Karpas-422 (cell line): ENCODE data around the gene HK2. TPM values are rescaled to one million over a fixed set of nuclear protein-coding genes. Genes with fewer than 3 reads are reported as not detected.

Experiments used
- DNase-seq: peaks from one replicate; pipeline ENCODE4 v3.0.0-alpha.2; 2015
- H2AFZ ChIP-seq: fragments of 200-600 bp; sonication (generic); 2 replicates; pipeline ENCODE4 v1.6.1; 2014; ENCODE audit warnings: antibody characterized with exemption, low read length, mixed read lengths
- H3K27ac ChIP-seq: fragments of 200-600 bp; sonication (generic); 2 replicates; pipeline ENCODE4 v1.5.1; 2014; ENCODE audit warnings: mild to moderate bottlenecking, low read length, moderate library complexity
- H3K27me3 ChIP-seq: fragments of 200-600 bp; sonication (generic); 2 replicates; pipeline ENCODE4 v1.6.1; 2014; ENCODE audit warnings: low read length, mixed read lengths
- H3K36me3 ChIP-seq: fragments of 200-600 bp; sonication (generic); 2 replicates; pipeline ENCODE4 v1.6.1; 2014; ENCODE audit warnings: low read length, mixed read lengths; ENCODE audit not compliant: insufficient read depth
- H3K4me1 ChIP-seq: fragments of 200-600 bp; sonication (generic); 2 replicates; pipeline ENCODE4 v1.6.1; 2014; ENCODE audit warnings: mild to moderate bottlenecking, low read length, mixed read lengths
- H3K4me2 ChIP-seq: fragments of 200-600 bp; sonication (generic); 2 replicates; pipeline ENCODE4 v1.6.1; 2014; ENCODE audit warnings: low read length, low read depth, mild to moderate bottlenecking; ENCODE audit not compliant: poor library complexity, severe bottlenecking
- H3K4me3 ChIP-seq: fragments of 200-600 bp; sonication (generic); 2 replicates; pipeline ENCODE4 v1.5.1; 2014; ENCODE audit warnings: mild to moderate bottlenecking, antibody characterized with exemption, low read length, mixed read lengths
- H3K79me2 ChIP-seq: fragments of 200-600 bp; sonication (generic); 2 replicates; pipeline ENCODE4 v1.6.1; 2014; ENCODE audit warnings: mild to moderate bottlenecking, low read length, mixed read lengths
- H3K9ac ChIP-seq: fragments of 200-600 bp; sonication (generic); 2 replicates; pipeline ENCODE4 v1.6.0; 2014; ENCODE audit warnings: low read length
- H3K9me2 ChIP-seq: fragments of 200-600 bp; sonication (generic), shearing (Covaris generic); replicated peaks from 2 replicates; pipeline ENCODE4 v1.6.0; 2014; ENCODE audit warnings: mild to moderate bottlenecking, low read length, moderate library complexity; ENCODE audit not compliant: insufficient read depth
- H3K9me3 ChIP-seq: fragments of 300-700, 200-600 bp; sonication (generic); 2 replicates; pipeline ENCODE4 v1.6.1; 2014; ENCODE audit warnings: low read length, mixed read lengths
- H4K20me1 ChIP-seq: fragments of 200-600 bp; sonication (generic); 2 replicates; pipeline ENCODE4 v1.6.1; 2014; ENCODE audit warnings: mild to moderate bottlenecking, antibody characterized with exemption, low read length, low read depth; ENCODE audit not compliant: insufficient read depth
- total RNA-seq: library from RNA; depleted of rRNA; stranded (reverse); fragments of >200 nt; shearing (Covaris generic); gene quantifications from 2 replicates; pipeline ENCODE4 v1.2.3, GENCODE V29; 2014; ENCODE audit warnings: low replicate concordance

The HK2 gene
- total RNA-seq, 1 experiment from 2014 or later: 80.7 TPM

GRCh38 chr2:74815941-74816340, 18.0 kb upstream of the HK2 start:
- Histone ChIP-seq H3K4me1 (peaks cover 5% of the 10 kb centered on the region), H4K20me1 (no peaks in the 10 kb centered on the region), H3K27ac (no peak overlapping the region), H3K9me3 (no peaks in the 10 kb centered on the region), H3K9me2 (no peaks in the 10 kb centered on the region), H3K4me2 (no peak overlapping the region), H3K9ac (no peak overlapping the region), H3K36me3 (no peaks in the 10 kb centered on the region), H3K27me3 (no peaks in the 10 kb centered on the region; the same call in 1 of the 2 replicates), H3K4me3 (no peak overlapping the region), H3K79me2 (no peaks in the 10 kb centered on the region), H2AFZ (no peak overlapping the region)
- DNase-seq: no peak

GRCh38 chr2:74816540-74817303, 17.2 kb upstream of the HK2 start:
- no peaks in the 10 kb centered on the region for H4K20me1 ChIP-seq
- H3K4me1 ChIP-seq: peaks cover 5% of the 10 kb centered on the region
- H3K9me3 ChIP-seq: no peaks in the 10 kb centered on the region
- H3K4me3 ChIP-seq: no peak overlapping the region
- no peak overlapping the region for H2AFZ ChIP-seq
- H3K36me3 ChIP-seq: no peaks in the 10 kb centered on the region
- no peak overlapping the region for H3K9ac ChIP-seq
- DNase-seq: no peak
- H3K27me3 ChIP-seq: no peaks in the 10 kb centered on the region; the same call in 1 of the 2 replicates
- H3K4me2 ChIP-seq: no peak overlapping the region
- H3K9me2 ChIP-seq: no peaks in the 10 kb centered on the region
- no peak overlapping the region for H3K27ac ChIP-seq
- H3K79me2 ChIP-seq: no peaks in the 10 kb centered on the region

DNA sequence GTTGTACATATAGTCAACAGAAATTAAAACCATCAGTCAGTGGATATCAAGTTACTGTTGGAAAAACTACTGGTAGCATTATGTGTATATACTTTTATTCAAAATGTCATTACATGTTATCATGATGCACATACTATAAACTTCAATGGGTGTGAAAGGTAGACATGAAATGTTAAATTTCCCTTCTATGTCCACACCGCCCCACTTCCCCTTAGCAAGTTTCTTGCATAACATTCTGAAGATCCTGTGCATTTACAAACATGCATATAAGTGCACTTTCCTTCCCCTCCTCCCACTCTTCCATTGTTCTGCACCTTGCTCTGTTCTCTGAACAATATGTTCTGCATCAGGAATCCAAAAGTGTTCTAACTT, 16.6 kb upstream of the HK2 start:
- Histone ChIP-seq H3K27me3 (no peaks in the 10 kb centered on the region; the same call in 1 of the 2 replicates), H3K79me2 (no peaks in the 10 kb centered on the region), H3K4me3 (no peak overlapping the region), H3K4me2 (no peak overlapping the region), H3K9ac (no peak overlapping the region), H3K27ac (no peak overlapping the region), H2AFZ (no peak overlapping the region), H3K9me3 (no peaks in the 10 kb centered on the region), H3K9me2 (no peaks in the 10 kb centered on the region), H3K4me1 (peaks cover 5% of the 10 kb centered on the region), H4K20me1 (no peaks in the 10 kb centered on the region), H3K36me3 (no peaks in the 10 kb centered on the region)
- DNase-seq: no peak

DNA sequence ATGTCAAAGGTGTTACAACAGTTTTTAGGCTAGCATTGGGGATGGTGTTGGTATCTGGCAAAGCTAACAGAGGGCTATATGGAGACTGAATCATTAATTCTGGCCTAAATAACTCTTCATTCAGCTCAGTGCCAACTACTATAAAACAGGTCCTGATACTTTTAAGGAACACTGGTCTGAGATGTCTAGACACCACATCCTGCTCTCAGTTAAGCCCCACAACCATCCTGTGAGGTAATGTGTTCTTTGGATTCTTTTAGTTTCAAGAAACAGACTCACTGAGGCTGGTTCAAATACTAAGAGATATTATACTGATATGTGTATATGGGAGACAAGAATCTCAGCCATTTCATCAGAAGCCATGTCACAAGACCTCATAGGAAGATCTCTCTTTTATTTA, 14.2 kb upstream of the HK2 start:
- no peaks in the 10 kb centered on the region for H3K36me3 ChIP-seq
- no peak overlapping the region for H3K4me2 ChIP-seq
- H3K4me1 ChIP-seq: peaks cover 5% of the 10 kb centered on the region
- H3K9me2 ChIP-seq: no peaks in the 10 kb centered on the region
- no peaks in the 10 kb centered on the region for H3K79me2 ChIP-seq
- DNase-seq: no peak
- no peak overlapping the region for H3K4me3 ChIP-seq
- H3K27ac ChIP-seq: no peak overlapping the region
- H4K20me1 ChIP-seq: no peaks in the 10 kb centered on the region
- no peak overlapping the region for H2AFZ ChIP-seq
- no peak overlapping the region for H3K9ac ChIP-seq
- H3K27me3 ChIP-seq: no peaks in the 10 kb centered on the region; the same call in 1 of the 2 replicates
- H3K9me3 ChIP-seq: no peaks in the 10 kb centered on the region

DNA sequence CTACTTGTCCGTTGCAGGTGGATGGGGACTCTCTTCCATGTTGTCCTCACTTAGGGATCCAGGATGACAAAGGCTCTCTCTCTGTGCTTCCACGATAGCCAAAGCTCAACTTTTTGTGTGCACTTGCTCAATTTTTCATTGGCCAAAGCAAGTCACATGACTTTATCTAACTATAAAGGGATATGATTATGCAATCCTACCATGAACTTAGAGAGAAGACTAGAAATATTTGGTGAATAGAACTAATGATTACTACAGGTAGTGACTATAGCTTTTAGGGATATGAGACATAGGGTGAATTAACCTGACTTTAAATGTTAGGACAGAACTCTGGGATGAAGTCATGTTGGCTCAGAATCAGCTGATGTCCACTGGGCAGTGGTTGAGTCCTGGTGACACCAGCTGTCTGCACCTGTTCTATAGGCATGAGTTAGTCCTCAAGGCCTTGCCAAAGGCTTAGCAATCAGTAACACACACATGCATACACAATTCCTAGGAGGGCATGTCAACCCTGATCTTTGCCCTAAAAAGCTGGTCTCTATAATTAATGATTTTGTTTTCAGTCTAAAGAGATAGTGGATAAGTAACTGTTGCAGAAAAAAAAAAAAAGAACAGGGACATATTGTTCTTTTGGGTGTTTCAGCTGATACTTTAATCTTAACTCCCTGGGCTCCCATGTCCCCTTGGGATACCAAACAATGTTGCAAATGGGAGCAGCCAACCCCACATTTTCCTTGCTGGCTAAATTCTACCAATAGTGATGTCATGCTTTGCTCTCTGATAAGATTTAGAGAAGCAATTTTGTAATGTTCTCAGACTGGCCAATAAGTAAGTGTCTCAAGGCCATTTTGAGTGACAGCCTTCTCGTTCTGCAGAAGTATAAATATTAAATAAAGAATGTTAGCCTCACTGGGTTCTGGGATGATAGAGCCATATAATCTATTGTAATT, 12.5 kb upstream of the HK2 start:
- H3K27ac ChIP-seq: no peak overlapping the region
- H3K9me3 ChIP-seq: no peaks in the 10 kb centered on the region
- H3K36me3 ChIP-seq: no peaks in the 10 kb centered on the region
- no peak overlapping the region for H2AFZ ChIP-seq
- H4K20me1 ChIP-seq: no peaks in the 10 kb centered on the region
- H3K27me3 ChIP-seq: no peaks in the 10 kb centered on the region
- no peaks in the 10 kb centered on the region for H3K9me2 ChIP-seq
- H3K4me2 ChIP-seq: no peak overlapping the region
- no peak for DNase-seq
- no peaks in the 10 kb centered on the region for H3K79me2 ChIP-seq
- peaks cover 5% of the 10 kb centered on the region for H3K4me1 ChIP-seq
- no peak overlapping the region for H3K9ac ChIP-seq
- H3K4me3 ChIP-seq: no peak overlapping the region

DNA sequence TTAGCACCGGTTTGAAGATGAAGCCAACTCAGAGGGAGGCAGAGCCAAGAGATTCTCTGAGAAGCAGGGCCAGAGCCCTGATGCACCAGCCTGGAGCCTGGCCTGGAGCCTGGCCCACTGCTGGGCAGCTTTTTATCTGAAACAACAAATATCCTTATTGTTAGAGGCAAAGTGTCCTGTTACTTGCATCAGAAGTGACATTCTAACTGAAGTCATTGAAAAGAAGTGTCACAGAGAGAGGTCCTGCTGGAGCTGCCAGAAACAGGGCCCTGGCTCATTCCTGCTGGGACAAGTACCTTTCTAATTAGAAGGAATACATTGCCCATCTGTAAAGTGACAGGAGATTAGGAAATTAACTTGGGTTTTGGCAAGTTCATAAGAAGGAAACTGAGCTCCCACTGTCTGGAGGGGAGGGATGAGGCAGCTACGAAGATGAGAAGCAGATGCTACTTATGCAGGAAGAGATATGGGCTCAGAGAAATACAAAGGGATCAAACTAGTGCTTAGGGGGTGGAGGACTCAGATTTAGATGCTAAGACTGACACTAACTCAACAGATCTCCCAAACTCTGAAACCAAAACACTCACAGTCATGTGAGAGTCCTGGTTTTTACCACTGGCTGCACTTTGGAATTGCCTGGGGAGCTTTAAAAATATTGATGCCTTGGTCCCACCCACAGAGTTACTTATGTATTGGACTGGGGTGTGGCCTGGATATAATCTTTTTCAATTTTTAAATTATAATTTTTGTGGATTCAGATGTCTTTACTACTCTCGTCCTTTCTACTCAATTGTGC, 11.0 kb upstream of the HK2 start:
- no peak for DNase-seq
- H3K9me3 ChIP-seq: no peaks in the 10 kb centered on the region
- H3K4me2 ChIP-seq: no peak overlapping the region

GRCh38 chr2:74824679-74825078, 9.2 kb upstream of the HK2 start:
- Histone ChIP-seq H3K36me3 (no peaks in the 10 kb centered on the region), H3K27me3 (no peaks in the 10 kb centered on the region), H3K4me3 (no peak overlapping the region), H3K9me3 (no peaks in the 10 kb centered on the region), H2AFZ (no peak overlapping the region), H3K27ac (no peak overlapping the region), H3K4me1 (peaks cover 6% of the 10 kb centered on the region), H3K4me2 (no peak overlapping the region), H3K9me2 (no peaks in the 10 kb centered on the region), H3K9ac (no peak overlapping the region), H4K20me1 (no peaks in the 10 kb centered on the region), H3K79me2 (no peaks in the 10 kb centered on the region)
- DNase-seq: no peak

More for the DNA sequence above, 11.0 kb upstream of the HK2 start:
- no peak overlapping the region for H3K4me3 ChIP-seq
- no peak overlapping the region for H2AFZ ChIP-seq
- H3K9ac ChIP-seq: no peak overlapping the region
- no peaks in the 10 kb centered on the region for H3K79me2 ChIP-seq
- no peaks in the 10 kb centered on the region for H3K36me3 ChIP-seq
- no peaks in the 10 kb centered on the region for H3K9me2 ChIP-seq
- no peak overlapping the region for H3K27ac ChIP-seq
- no peaks in the 10 kb centered on the region for H3K4me1 ChIP-seq
- no peaks in the 10 kb centered on the region for H4K20me1 ChIP-seq
- H3K27me3 ChIP-seq: no peaks in the 10 kb centered on the region

DNA sequence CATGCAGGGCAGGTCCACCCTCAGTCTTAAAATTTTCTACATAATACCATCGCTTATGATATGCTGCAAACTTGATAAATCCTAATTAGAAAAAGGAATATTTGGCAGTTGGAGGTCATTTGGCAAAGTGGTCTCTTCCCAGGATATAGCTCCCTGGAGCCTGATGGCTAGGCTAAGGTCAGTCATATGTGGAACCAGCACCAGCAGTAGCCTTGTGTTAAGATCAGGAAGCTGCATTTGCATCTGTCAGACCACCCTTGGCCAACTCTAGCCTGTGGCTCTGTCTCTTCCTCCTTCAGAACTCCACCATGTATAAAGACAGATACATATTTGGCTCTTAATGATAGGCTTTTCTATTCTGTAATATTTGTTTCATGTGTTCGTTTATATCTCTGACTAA, 5.4 kb upstream of the HK2 start:
- H3K79me2 ChIP-seq: no peaks in the 10 kb centered on the region
- no peaks in the 10 kb centered on the region for H3K27me3 ChIP-seq
- DNase-seq: no peak
- no peak overlapping the region for H3K4me3 ChIP-seq
- H4K20me1 ChIP-seq: no peaks in the 10 kb centered on the region
- no peaks in the 10 kb centered on the region for H3K9me2 ChIP-seq
- no peaks in the 10 kb centered on the region for H3K36me3 ChIP-seq
- H3K4me1 ChIP-seq: peaks cover 28% of the 10 kb centered on the region
- no peak overlapping the region for H3K9ac ChIP-seq
- no peak overlapping the region for H2AFZ ChIP-seq
- no peak overlapping the region for H3K27ac ChIP-seq
- H3K9me3 ChIP-seq: no peaks in the 10 kb centered on the region
- H3K4me2 ChIP-seq: no peak overlapping the region
